ENCODE measurements around the gene CIZ1.
A peak's percentile ranks its signal among the peaks of the same experiment; 100 is the strongest.

Gene CIZ1

DNA sequence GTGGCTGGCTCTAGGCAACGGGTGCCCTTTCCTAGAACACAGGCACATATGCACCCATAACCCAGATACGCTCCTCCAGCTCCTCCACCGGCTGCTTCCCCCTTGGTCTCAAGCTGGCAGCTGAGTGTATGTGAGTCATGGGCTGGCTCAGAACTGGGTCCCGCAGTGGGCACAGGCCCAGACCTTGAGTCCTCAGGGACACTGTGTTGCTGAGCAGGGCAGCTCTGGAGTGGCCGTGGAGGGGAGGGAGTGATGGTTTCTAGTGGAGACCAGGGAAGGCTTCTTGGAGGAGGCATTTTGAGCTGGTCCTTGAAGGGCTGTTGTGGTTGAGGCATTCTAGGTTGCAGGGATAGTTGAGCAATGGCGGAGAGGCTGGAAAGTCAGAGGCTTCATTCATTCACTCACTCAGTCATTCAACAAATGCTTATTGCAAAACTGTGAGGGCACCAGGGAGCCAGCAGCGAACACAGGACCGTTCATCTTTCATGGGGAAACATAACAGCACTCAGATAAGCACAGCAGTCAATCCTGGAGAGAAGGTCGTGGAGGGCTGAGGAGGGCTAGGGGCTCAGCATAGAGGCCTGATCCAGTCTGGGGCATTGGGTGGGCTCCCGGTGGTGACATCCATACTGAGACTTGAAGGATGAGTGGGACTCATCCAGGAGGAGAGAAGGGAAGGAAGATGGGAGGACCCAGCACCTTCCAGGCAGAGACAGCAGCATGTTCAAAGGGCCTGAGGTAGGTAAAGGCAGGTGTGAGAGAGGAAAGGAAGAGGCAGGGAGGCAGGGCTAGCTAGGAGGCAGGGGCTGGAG is 29.0 kb downstream of the CIZ1 start:
- DNase-seq = no peak

- DNase-seq = peak in 1 of 3 experiments; percentile 51
Measured at GRCh38 chr9:128161215-128161902, 30.0 kb downstream of the CIZ1 start.

GRCh38 chr9:128160603-128160987 is 30.8 kb downstream of the CIZ1 start:
- peak in 2 of 3 experiments; percentile 64 to 65 for DNase-seq

GRCh38 chr9:128159784-128160602 is 31.4 kb downstream of the CIZ1 start, which contains the start of gene BBLN:
Gene BBLN, plus strand, starts transcription at chr9:128160265. Its CDS starts 143 bp downstream, at chr9:128160408.
- DNase-seq = peak; percentile 84 to 96 (median 93)

GRCh38 chr9:128159522-128159783 is 31.9 kb downstream of the CIZ1 start:
- DNase-seq = no peak

GRCh38 chr9:128155736-128156500 is 35.5 kb downstream of the CIZ1 start:
- no peak for DNase-seq

- no peak for DNase-seq
Measured at GRCh38 chr9:128153947-128154695, 37.3 kb downstream of the CIZ1 start.

DNA sequence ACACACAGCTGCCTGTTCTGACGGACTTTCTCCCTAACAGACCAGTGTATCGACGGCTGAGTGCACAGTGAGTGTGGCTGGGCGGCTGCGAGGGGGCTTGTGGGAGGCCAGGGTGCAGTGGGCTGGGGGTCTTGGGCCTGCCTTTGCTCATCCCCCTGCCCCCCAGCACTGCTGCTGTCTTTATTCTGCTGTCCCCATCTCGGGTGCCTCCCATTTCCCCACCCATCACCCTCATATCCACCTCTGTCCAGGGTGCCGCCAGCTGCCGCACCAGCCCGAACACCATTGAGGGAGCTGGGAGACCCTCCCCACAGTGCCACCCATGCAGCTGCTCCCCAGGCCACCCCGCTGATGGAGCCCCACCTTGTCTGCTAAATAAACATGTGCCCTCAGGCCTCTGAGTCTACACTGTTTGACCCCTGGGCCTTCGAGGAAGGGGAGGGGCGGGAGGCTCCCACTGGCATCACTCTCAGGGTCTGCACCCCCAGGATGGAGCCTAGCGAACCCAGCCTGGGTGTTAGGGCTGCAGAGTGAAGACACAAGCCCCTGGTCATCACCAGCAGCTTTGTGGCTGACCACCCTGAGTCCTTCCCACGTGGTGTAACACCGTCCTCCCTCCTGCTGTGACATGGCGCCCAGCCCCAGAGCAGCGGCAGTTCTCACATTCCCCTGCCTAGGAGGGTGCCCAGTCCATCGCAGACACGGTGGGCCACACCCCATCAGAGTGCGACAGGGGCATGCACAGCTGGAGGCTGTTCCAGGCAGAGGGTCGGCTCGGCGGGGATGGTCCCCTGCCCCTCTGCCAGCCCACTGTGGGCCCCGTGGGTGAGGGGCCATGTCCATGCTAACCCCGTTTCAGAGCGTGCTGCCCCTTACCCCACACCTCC is 38.1 kb downstream of the CIZ1 start:
- DNase-seq = peak in 1 of 3 experiments; percentile 27

DNA sequence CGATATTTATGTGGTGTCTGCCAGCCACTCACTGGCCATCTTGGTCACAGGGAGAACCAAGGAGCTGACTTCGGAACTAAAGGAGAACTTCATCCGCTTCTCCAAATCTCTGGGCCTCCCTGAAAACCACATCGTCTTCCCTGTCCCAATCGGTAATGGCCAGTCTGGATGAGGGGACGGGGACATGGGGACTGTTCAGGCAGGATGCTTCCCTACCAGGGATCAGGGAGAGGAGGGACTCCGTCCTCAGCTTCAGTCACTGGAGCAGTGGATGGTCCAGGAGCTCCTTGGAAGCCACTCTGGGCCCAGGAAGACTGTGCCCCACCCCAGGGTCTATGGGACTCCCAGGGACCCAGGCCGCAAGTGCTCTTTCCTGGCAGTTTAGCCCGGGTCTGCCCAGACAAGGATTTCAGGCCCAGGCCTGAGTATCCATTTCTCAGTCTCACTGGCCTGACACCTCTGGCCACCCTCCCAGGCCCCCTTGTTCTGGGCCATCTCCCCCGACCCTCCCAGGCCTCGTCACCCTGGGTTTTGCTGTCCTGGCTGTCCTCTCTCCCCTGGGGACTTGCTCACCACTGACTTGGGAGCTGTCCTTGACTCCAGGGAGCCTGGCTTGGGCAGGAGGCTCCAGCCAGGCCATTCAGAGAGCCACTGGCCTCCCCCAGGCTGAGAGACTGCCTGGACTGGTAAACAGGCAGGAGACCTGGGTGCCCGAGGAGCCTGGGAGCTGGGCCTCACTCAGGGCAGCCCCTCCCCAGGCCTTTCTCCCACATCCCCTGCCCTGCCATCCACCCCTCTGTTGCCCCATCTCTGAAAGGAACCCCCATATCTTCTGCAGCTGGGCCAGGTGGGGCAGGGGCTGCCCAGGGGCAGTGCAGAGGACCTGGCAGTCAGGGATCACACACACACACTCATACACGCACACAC is 39.0 kb downstream of the CIZ1 start:
- no peak for DNase-seq

- DNase-seq = no peak
Measured at GRCh38 chr9:128151309-128152132, 39.9 kb downstream of the CIZ1 start.

DNA sequence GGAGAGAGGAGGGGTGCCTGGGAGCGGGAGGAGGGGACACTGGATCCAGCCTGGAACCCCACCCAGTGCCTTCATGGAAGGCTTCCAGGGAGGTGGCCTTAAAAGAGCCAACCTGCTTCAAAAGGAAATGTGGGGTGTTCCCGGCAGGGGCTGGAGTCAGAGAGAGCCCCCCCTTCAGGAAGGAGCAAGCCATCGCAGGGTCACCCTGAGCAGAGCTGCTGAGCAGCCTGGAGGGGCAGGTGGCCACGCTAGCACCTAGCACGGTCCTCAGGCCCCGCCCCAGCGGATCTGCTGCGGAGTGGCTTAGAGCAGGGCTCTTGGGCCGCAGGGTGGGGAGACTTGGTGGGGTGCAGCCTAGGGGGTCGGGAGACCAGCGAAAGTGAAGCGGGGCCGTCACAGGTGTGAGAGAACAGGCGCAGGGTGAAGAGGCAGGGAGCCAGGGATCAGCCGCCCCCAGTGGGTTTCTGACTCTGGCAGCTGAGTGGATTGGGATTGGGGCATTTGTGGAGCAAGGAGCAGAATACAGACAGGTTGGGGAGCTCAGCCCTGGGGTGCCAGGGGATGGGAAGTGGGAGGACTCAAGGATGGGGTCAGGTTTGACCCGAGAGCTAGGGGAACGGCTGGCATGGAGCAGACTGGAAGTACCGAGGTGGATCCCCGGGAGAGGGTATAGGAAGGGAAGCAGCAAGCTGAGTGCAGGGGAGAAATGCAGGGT is 40.6 kb downstream of the CIZ1 start:
- no peak for DNase-seq

DNA sequence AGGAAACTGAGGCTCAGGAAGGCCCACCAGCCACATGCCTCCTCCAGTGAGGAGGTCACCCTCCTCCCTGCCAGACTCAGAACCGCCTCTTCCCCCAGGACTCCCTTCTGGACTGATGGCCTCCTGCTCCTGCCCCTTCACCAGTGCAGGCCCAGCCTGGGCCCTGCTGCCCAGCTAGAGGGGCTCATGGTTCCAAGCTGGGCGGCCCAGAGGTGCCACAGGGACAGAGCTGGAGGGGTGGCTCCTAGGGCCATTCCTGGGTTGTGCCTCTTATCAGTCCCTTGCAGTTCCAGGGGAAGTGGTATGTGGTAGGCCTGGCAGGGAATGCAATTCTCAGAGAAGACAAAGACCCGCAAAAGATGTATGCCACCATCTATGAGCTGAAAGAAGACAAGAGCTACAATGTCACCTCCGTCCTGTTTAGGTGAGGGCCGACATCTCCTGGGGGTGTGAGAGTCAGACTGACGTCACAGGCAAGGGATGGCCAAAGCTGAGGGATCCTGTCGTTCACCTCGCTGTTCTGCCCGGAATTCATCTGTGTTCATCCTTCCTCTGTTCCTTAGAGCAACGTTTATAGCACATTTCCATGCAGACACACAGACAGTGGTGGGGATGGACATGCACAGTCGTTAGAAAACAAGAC is 41.3 kb downstream of the CIZ1 start:
- no peak for DNase-seq

DNA sequence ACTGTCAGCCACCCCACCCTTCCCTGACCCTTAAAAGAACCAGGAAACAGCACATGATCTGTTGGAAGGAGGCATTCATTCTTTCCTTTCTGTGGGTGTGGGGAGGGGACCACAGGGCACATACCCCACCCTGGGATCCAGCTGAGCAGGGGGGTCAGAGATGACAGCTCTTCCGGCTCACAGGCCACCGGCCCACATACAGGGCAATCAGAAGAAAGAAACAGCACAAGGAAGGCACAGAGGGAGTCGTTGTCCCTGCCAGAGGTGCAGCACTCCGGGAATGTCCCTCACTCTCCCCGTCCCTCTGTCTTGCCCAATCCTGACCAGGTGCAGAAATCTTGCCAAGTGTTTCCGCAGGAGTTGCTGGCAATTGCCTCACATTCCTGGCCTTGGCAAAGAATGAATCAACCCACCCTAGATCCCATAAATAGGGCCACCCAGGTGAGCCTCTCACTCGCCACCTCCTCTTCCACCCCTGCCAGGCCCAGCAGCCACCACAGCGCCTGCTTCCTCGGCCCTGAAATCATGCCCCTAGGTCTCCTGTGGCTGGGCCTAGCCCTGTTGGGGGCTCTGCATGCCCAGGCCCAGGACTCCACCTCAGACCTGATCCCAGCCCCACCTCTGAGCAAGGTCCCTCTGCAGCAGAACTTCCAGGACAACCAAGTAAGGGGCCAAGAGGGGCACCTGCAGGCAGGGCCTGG is 42.2 kb downstream of the CIZ1 start, which contains the start of gene LCN2:
LCN2 (plus strand) TSS at position 453 of the 701 bp plus-strand sequence; CDS start at position 526, 73 bp downstream.
- no peak for DNase-seq

GRCh38 chr9:128148509-128149000 is 42.8 kb downstream of the CIZ1 start:
- DNase-seq = no peak

- no peak for DNase-seq
Measured at GRCh38 chr9:128146591-128147120, 44.7 kb downstream of the CIZ1 start.

GRCh38 chr9:128145951-128146351 is 45.4 kb downstream of the CIZ1 start:
- DNase-seq = no peak

Data from NCI-H1417 (cell line).